NOMO-1 treated with DMSO at 0.1 percent for 48 hours (cell line): ENCODE measurements around the gene FNDC5.

Experiments used
- DNase-seq: peaks from one replicate; lab custom pipeline; 2025; ENCODE audit not compliant: unreplicated experiment; lab: John Stamatoyannopoulos, UW

FNDC5 gene

DNA sequence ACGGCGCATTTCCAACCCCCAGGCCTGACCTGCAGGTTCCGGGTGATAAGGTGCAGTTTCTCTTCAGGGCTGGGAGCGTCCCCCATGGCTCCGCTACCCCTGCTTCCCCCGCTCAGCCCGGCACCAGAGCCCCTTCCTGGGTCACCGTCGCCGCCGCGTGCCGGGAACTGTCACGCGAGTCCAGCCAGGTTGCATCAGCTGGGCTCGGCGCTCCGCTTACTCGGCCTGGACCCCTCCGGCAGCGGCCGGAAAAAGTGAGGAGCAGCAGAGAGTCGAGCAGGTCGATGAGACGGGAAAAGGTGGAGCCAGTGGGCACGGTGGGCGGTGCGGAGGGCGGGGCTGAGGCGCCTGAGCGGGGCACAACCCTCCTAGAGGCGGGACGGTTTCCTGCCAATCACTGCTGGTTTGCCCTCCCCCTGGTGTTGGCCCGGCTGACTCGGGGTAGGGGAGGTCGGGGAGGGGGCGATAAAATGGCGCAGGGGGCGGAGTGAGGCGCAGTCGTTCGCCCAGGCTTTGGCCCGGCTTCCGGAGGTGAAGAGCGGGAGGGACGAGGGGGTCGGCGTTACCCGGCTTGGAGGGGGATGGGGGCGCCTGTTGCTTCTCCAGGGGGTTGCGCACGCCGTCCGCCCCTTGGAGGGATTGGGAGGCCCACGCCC lies 53.4 kb downstream of the FNDC5 start, which contains the start of the genes S100PBP and YARS1:
S100PBP (plus strand) TSS at position 495 of the 656 bp plus-strand sequence. CDS start 8,447 bp downstream, outside the sequence.
YARS1 (minus strand) TSS at position 200 of the 656 bp plus-strand sequence; CDS start at position 86, 114 bp downstream.
- peak; percentile 98 for DNase-seq

DNA sequence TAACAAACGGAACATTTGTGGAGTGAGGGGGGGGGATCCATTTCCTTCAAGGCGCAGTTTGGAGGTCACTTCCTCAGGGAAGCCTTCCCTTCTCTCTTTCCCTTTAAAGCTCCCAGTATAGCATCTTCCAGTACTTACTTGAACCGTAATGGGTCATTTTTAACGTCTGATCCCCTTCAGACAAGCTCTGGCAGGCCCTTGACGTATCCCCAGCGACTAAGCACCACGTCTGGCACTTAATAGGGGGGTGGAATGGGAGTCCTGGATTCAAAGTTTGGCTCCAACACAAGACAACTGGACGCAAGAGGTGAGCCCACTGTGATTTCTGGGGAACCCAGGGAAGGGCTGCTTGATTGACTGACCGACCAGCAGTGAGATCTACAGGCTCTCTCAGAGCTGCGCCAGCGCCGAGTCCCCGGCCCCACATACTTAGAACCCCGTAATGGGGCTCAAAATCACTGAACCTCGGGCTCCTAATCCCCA lies 54.0 kb downstream of the FNDC5 start:
- peak; percentile 52 for DNase-seq

DNA sequence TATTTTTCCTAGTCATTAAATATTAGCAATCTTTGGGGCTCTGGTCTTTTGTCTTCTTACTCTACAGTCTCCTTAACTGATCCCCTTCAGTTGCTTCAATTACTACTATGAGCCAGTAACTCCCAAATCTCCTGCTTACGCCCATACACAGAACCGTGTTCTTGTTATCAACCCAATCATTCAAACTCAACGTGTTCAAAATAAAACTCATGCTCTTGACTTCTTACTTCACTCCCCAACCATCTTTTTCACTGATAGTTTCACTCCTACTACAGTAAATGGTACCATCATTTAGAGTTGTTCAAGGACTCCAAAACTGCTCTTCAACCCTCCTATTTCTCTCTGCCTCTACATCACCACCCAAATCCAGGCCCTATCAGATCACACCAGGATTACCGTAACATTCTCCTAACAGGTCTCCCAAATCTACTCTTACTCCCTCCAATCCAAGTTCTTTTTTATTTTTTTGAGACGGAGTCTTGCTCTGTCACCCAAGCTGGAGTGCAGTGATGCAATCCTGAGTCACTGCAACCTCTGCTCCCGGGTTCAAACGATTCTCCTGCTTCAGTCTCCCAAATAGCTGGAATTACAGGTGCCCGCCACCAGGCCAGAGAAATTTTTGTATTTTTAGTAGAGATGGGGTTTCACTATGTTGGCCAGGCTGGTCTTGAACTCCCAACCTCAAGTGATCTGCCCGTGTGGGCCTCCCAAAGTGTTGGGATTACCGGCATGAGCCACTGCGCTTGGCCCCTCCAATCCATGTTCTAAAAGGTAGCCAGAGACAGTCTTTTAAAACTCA lies 56.6 kb downstream of the FNDC5 start:
- no peak for DNase-seq
